IPS-18a (cell line): ENCODE measurements around the gene PFKP.
A peak's percentile ranks its signal among the peaks of the same experiment; 100 is the strongest.

ENCODE experiments used
- H3K27ac ChIP-seq: one replicate; pipeline ENCODE4 v1.5.1; 2013; ENCODE audit warnings: low read length
- H3K27me3 ChIP-seq: one replicate; pipeline ENCODE4 v1.6.1; 2013; ENCODE audit warnings: mild to moderate bottlenecking, low read length; ENCODE audit not compliant: control insufficient read depth, insufficient read depth
- H3K36me3 ChIP-seq: one replicate; pipeline ENCODE4 v1.6.1; 2013; ENCODE audit warnings: low read depth, low read length; ENCODE audit not compliant: control insufficient read depth
- H3K4me1 ChIP-seq: one replicate; pipeline ENCODE4 v1.6.1; 2013; ENCODE audit warnings: low read depth, low read length; ENCODE audit not compliant: control insufficient read depth
- H3K4me3 ChIP-seq: one replicate; pipeline ENCODE4 v1.5.1; 2013; ENCODE audit warnings: low read length
- H3K9ac ChIP-seq: one replicate; pipeline ENCODE4 v1.6.1; 2013; ENCODE audit warnings: mild to moderate bottlenecking, low read length, moderate library complexity
- H3K9me3 ChIP-seq: one replicate; pipeline ENCODE4 v1.6.1; 2013; ENCODE audit warnings: low read depth, low read length; ENCODE audit not compliant: control insufficient read depth

PFKP gene

GRCh38 chr10:3064423-3064822, 2.9 kb upstream of the PFKP start:
- Histone ChIP-seq H3K9me3 (no peaks in the 10 kb centered on the region), H3K4me3 (no peak overlapping the region), H3K27me3 (peaks cover 23% of the 10 kb centered on the region), H3K4me1 (no peaks in the 10 kb centered on the region), H3K36me3 (no peaks in the 10 kb centered on the region), H3K27ac (no peak overlapping the region), H3K9ac (no peak overlapping the region)

- H3K4me3 ChIP-seq: no peak overlapping the region
- peaks cover 24% of the 10 kb centered on the region for H3K27me3 ChIP-seq
- H3K27ac ChIP-seq: no peak overlapping the region
- H3K36me3 ChIP-seq: no peaks in the 10 kb centered on the region
- no peaks in the 10 kb centered on the region for H3K9me3 ChIP-seq
- H3K4me1 ChIP-seq: no peaks in the 10 kb centered on the region
- H3K9ac ChIP-seq: no peak overlapping the region
These were observed 1.7 kb upstream of the PFKP start for GRCh38 chr10:3065622-3066021.

- Histone ChIP-seq H3K36me3 (no peaks in the 10 kb centered on the region), H3K27ac (no peak overlapping the region), H3K9me3 (no peaks in the 10 kb centered on the region), H3K9ac (no peak overlapping the region), H3K4me1 (no peaks in the 10 kb centered on the region), H3K4me3 (peak overlapping the region; percentile 50), H3K27me3 (peaks cover 24% of the 10 kb centered on the region)
These were observed 831 bp upstream of the PFKP start for GRCh38 chr10:3066317-3067117.

GRCh38 chr10:3067859-3068179, 471 bp downstream of the PFKP start:
- H3K27ac ChIP-seq: no peak overlapping the region
- H3K4me1 ChIP-seq: peaks cover under 1% of the 10 kb centered on the region

GRCh38 chr10:3068201-3068967, 1.0 kb downstream of the PFKP start:
- Histone ChIP-seq H3K9me3 (no peaks in the 10 kb centered on the region), H3K9ac (peak overlapping the region; percentile 80), H3K27ac (no peak overlapping the region), H3K4me1 (peaks cover 5% of the 10 kb centered on the region), H3K4me3 (peak overlapping the region; percentile 76), H3K27me3 (peaks cover 24% of the 10 kb centered on the region), H3K36me3 (no peaks in the 10 kb centered on the region)

More at GRCh38 chr10:3067859-3068179, 471 bp downstream of the PFKP start:
- peak overlapping the region; percentile 76 for H3K4me3 ChIP-seq
- no peaks in the 10 kb centered on the region for H3K36me3 ChIP-seq
- peaks cover 24% of the 10 kb centered on the region for H3K27me3 ChIP-seq
- peak overlapping the region; percentile 80 for H3K9ac ChIP-seq
- H3K9me3 ChIP-seq: no peaks in the 10 kb centered on the region

GRCh38 chr10:3068968-3069737, 1.8 kb downstream of the PFKP start:
- peaks cover 5% of the 10 kb centered on the region for H3K4me1 ChIP-seq
- peak overlapping the region; percentile 76 for H3K4me3 ChIP-seq
- no peaks in the 10 kb centered on the region for H3K9me3 ChIP-seq
- H3K9ac ChIP-seq: peak overlapping the region; percentile 80
- no peaks in the 10 kb centered on the region for H3K36me3 ChIP-seq
- H3K27me3 ChIP-seq: peaks cover 24% of the 10 kb centered on the region
- no peak overlapping the region for H3K27ac ChIP-seq

- H3K27me3 ChIP-seq: peaks cover 24% of the 10 kb centered on the region
- no peaks in the 10 kb centered on the region for H3K9me3 ChIP-seq
- H3K9ac ChIP-seq: no peak overlapping the region
- no peak overlapping the region for H3K4me3 ChIP-seq
- H3K36me3 ChIP-seq: no peaks in the 10 kb centered on the region
- H3K27ac ChIP-seq: no peak overlapping the region
- H3K4me1 ChIP-seq: peaks cover 5% of the 10 kb centered on the region
These were observed 2.5 kb downstream of the PFKP start for GRCh38 chr10:3069876-3070275.

GRCh38 chr10:3071405-3072198, 4.3 kb downstream of the PFKP start:
- Histone ChIP-seq H3K9me3 (no peaks in the 10 kb centered on the region), H3K9ac (no peak overlapping the region), H3K36me3 (no peaks in the 10 kb centered on the region), H3K27ac (no peak overlapping the region), H3K27me3 (peaks cover 9% of the 10 kb centered on the region), H3K4me3 (no peak overlapping the region), H3K4me1 (peaks cover 5% of the 10 kb centered on the region)

GRCh38 chr10:3072641-3073360, 5.5 kb downstream of the PFKP start:
- Histone ChIP-seq H3K4me1 (peaks cover 9% of the 10 kb centered on the region), H3K27me3 (peaks cover 5% of the 10 kb centered on the region), H3K27ac (no peak overlapping the region), H3K9me3 (no peaks in the 10 kb centered on the region), H3K4me3 (no peak overlapping the region), H3K36me3 (no peaks in the 10 kb centered on the region), H3K9ac (no peak overlapping the region)

GRCh38 chr10:3074145-3074665, 6.9 kb downstream of the PFKP start:
- no peak overlapping the region for H3K27ac ChIP-seq

More at GRCh38 chr10:3074145-3074665, 6.9 kb downstream of the PFKP start:
- Histone ChIP-seq H3K9me3 (no peaks in the 10 kb centered on the region), H3K4me3 (no peak overlapping the region), H3K36me3 (no peaks in the 10 kb centered on the region), H3K4me1 (peaks cover 21% of the 10 kb centered on the region), H3K27me3 (peaks cover 4% of the 10 kb centered on the region), H3K9ac (no peak overlapping the region)
